ENCODE data around the gene KIF20B. TPM values are rescaled to one million over a fixed set of nuclear protein-coding genes. Genes with fewer than 3 reads are reported as not detected.

Gene KIF20B
- total and polyA plus RNA-seq, 9 donors: 5.6 to 11.8 (median 8.6) TPM

- Histone ChIP-seq H3K4me1 (ENCODE audit: control insufficient read depth, insufficient read depth, low read length) (peaks cover 16% of the 10 kb centered on the region), H3K27me3 (ENCODE audit: control insufficient read depth, insufficient read depth, low read length) (no peaks in the 10 kb centered on the region), H3K27ac (ENCODE audit: low read length) (peak overlapping the region; percentile 85), H3K4me3 (ENCODE audit: low read length) (no peak overlapping the region), H3K36me3 (ENCODE audit: control insufficient read depth, insufficient read depth, low read length) (no peaks in the 10 kb centered on the region), H3K9me3 (replicated peaks; ENCODE audit: control insufficient read depth, low read depth, low read length) (no peaks in the 10 kb centered on the region)
- 100% methylated on average over 2 of the region's 3 CpGs for WGBS (ENCODE audit: insufficient coverage)
- DNase-seq: peak; percentile 82
These were observed 37.2 kb upstream of the KIF20B start for GRCh38 chr10:89664203-89664602.

GRCh38 chr10:89665302-89665701 lies 36.1 kb upstream of the KIF20B start:
- DNase-seq: peak; percentile 45
- WGBS (ENCODE audit: insufficient coverage): 56% methylated on average over 2 of the region's 2 CpGs
- H3K27me3 ChIP-seq (ENCODE audit: control insufficient read depth, insufficient read depth, low read length): no peaks in the 10 kb centered on the region
- H3K9me3 ChIP-seq (replicated peaks; ENCODE audit: control insufficient read depth, low read depth, low read length): no peaks in the 10 kb centered on the region
- no peaks in the 10 kb centered on the region for H3K36me3 ChIP-seq (ENCODE audit: control insufficient read depth, insufficient read depth, low read length)
- peaks cover 17% of the 10 kb centered on the region for H3K4me1 ChIP-seq (ENCODE audit: control insufficient read depth, insufficient read depth, low read length)
- H3K4me3 ChIP-seq (ENCODE audit: low read length): no peak overlapping the region
- H3K27ac ChIP-seq (ENCODE audit: low read length): peak overlapping the region; percentile 85

GRCh38 chr10:89666138-89666537 lies 35.3 kb upstream of the KIF20B start:
- no peaks in the 10 kb centered on the region for H3K36me3 ChIP-seq (ENCODE audit: control insufficient read depth, insufficient read depth, low read length)
- no peaks in the 10 kb centered on the region for H3K27me3 ChIP-seq (ENCODE audit: control insufficient read depth, insufficient read depth, low read length)
- H3K27ac ChIP-seq (ENCODE audit: low read length): no peak overlapping the region
- H3K9me3 ChIP-seq (replicated peaks; ENCODE audit: control insufficient read depth, low read depth, low read length): no peaks in the 10 kb centered on the region
- no peak for DNase-seq
- WGBS (ENCODE audit: insufficient coverage): 83% methylated on average over 1 of the region's 1 CpG
- H3K4me3 ChIP-seq (ENCODE audit: low read length): no peak overlapping the region
- peaks cover 22% of the 10 kb centered on the region for H3K4me1 ChIP-seq (ENCODE audit: control insufficient read depth, insufficient read depth, low read length)

GRCh38 chr10:89668386-89669071 lies 32.9 kb upstream of the KIF20B start:
- no peak overlapping the region for H3K4me3 ChIP-seq (ENCODE audit: low read length)
- 86% methylated on average over 1 of the region's 3 CpGs for WGBS (ENCODE audit: insufficient coverage)
- peak overlapping the region; percentile 62 for H3K27ac ChIP-seq (ENCODE audit: low read length)
- peaks cover 26% of the 10 kb centered on the region for H3K4me1 ChIP-seq (ENCODE audit: control insufficient read depth, insufficient read depth, low read length)
- H3K27me3 ChIP-seq (ENCODE audit: control insufficient read depth, insufficient read depth, low read length): no peaks in the 10 kb centered on the region
- no peaks in the 10 kb centered on the region for H3K9me3 ChIP-seq (replicated peaks; ENCODE audit: control insufficient read depth, low read depth, low read length)
- H3K36me3 ChIP-seq (ENCODE audit: control insufficient read depth, insufficient read depth, low read length): no peaks in the 10 kb centered on the region
- DNase-seq: peak; percentile 74

- DNase-seq: no peak
- no peaks in the 10 kb centered on the region for H3K36me3 ChIP-seq (ENCODE audit: control insufficient read depth, insufficient read depth, low read length)
- WGBS (ENCODE audit: insufficient coverage): no CpG with 5 or more reads among the region's 1 CpG
These were observed 31.4 kb upstream of the KIF20B start for GRCh38 chr10:89669985-89670384.

GRCh38 chr10:89670926-89671325 lies 30.5 kb upstream of the KIF20B start:
- DNase-seq: peak; percentile 43
- peak overlapping the region; percentile 49 for H3K27ac ChIP-seq (ENCODE audit: low read length)

More at GRCh38 chr10:89669985-89670384, 31.4 kb upstream of the KIF20B start:
- H3K27me3 ChIP-seq (ENCODE audit: control insufficient read depth, insufficient read depth, low read length): no peaks in the 10 kb centered on the region
- H3K4me1 ChIP-seq (ENCODE audit: control insufficient read depth, insufficient read depth, low read length): peaks cover 20% of the 10 kb centered on the region
- no peaks in the 10 kb centered on the region for H3K9me3 ChIP-seq (replicated peaks; ENCODE audit: control insufficient read depth, low read depth, low read length)
- H3K4me3 ChIP-seq (ENCODE audit: low read length): no peak overlapping the region
- peak overlapping the region; percentile 26 for H3K27ac ChIP-seq (ENCODE audit: low read length)

GRCh38 chr10:89677341-89677740 lies 24.0 kb upstream of the KIF20B start:
- DNase-seq: no peak
- Histone ChIP-seq H3K4me1 (ENCODE audit: control insufficient read depth, insufficient read depth, low read length) (no peaks in the 10 kb centered on the region), H3K36me3 (ENCODE audit: control insufficient read depth, insufficient read depth, low read length) (no peaks in the 10 kb centered on the region), H3K9me3 (replicated peaks; ENCODE audit: control insufficient read depth, low read depth, low read length) (no peaks in the 10 kb centered on the region), H3K4me3 (ENCODE audit: low read length) (no peak overlapping the region), H3K27ac (ENCODE audit: low read length) (no peak overlapping the region), H3K27me3 (ENCODE audit: control insufficient read depth, insufficient read depth, low read length) (no peaks in the 10 kb centered on the region)

More at GRCh38 chr10:89670926-89671325, 30.5 kb upstream of the KIF20B start:
- WGBS (ENCODE audit: insufficient coverage): no CpG with 5 or more reads among the region's 1 CpG
- H3K27me3 ChIP-seq (ENCODE audit: control insufficient read depth, insufficient read depth, low read length): no peaks in the 10 kb centered on the region
- no peaks in the 10 kb centered on the region for H3K36me3 ChIP-seq (ENCODE audit: control insufficient read depth, insufficient read depth, low read length)
- H3K4me1 ChIP-seq (ENCODE audit: control insufficient read depth, insufficient read depth, low read length): peaks cover 16% of the 10 kb centered on the region
- no peaks in the 10 kb centered on the region for H3K9me3 ChIP-seq (replicated peaks; ENCODE audit: control insufficient read depth, low read depth, low read length)
- no peak overlapping the region for H3K4me3 ChIP-seq (ENCODE audit: low read length)

- H3K36me3 ChIP-seq (ENCODE audit: control insufficient read depth, insufficient read depth, low read length): no peaks in the 10 kb centered on the region
- WGBS (ENCODE audit: insufficient coverage): 88% methylated on average over 1 of the region's 3 CpGs
- H3K27me3 ChIP-seq (ENCODE audit: control insufficient read depth, insufficient read depth, low read length): no peaks in the 10 kb centered on the region
- peaks cover 4% of the 10 kb centered on the region for H3K4me1 ChIP-seq (ENCODE audit: control insufficient read depth, insufficient read depth, low read length)
- no peak overlapping the region for H3K27ac ChIP-seq (ENCODE audit: low read length)
- no peaks in the 10 kb centered on the region for H3K9me3 ChIP-seq (replicated peaks; ENCODE audit: control insufficient read depth, low read depth, low read length)
- DNase-seq: no peak
- no peak overlapping the region for H3K4me3 ChIP-seq (ENCODE audit: low read length)
These were observed 21.4 kb upstream of the KIF20B start for GRCh38 chr10:89679986-89680385.

GRCh38 chr10:89683883-89684282 lies 17.5 kb upstream of the KIF20B start:
- DNase-seq: peak; percentile 73
- Histone ChIP-seq H3K9me3 (replicated peaks; ENCODE audit: control insufficient read depth, low read depth, low read length) (no peaks in the 10 kb centered on the region), H3K4me1 (ENCODE audit: control insufficient read depth, insufficient read depth, low read length) (peaks cover 7% of the 10 kb centered on the region), H3K36me3 (ENCODE audit: control insufficient read depth, insufficient read depth, low read length) (no peaks in the 10 kb centered on the region), H3K27ac (ENCODE audit: low read length) (peak overlapping the region; percentile 70), H3K27me3 (ENCODE audit: control insufficient read depth, insufficient read depth, low read length) (no peaks in the 10 kb centered on the region), H3K4me3 (ENCODE audit: low read length) (no peak overlapping the region)
- WGBS (ENCODE audit: insufficient coverage): 78% methylated on average over 4 of the region's 5 CpGs

- no peak overlapping the region for H3K4me3 ChIP-seq (ENCODE audit: low read length)
- no peaks in the 10 kb centered on the region for H3K36me3 ChIP-seq (ENCODE audit: control insufficient read depth, insufficient read depth, low read length)
- H3K4me1 ChIP-seq (ENCODE audit: control insufficient read depth, insufficient read depth, low read length): peaks cover 7% of the 10 kb centered on the region
- H3K9me3 ChIP-seq (replicated peaks; ENCODE audit: control insufficient read depth, low read depth, low read length): no peaks in the 10 kb centered on the region
- WGBS (ENCODE audit: insufficient coverage): 93% methylated on average over 2 of the region's 2 CpGs
- DNase-seq: no peak
- H3K27ac ChIP-seq (ENCODE audit: low read length): peak overlapping the region; percentile 70
- no peaks in the 10 kb centered on the region for H3K27me3 ChIP-seq (ENCODE audit: control insufficient read depth, insufficient read depth, low read length)
These were observed 16.8 kb upstream of the KIF20B start for GRCh38 chr10:89684604-89685003.

GRCh38 chr10:89685936-89686335 lies 15.5 kb upstream of the KIF20B start:
- no peak for DNase-seq
- WGBS (ENCODE audit: insufficient coverage): no CpG with 5 or more reads among the region's 4 CpGs
- H3K27me3 ChIP-seq (ENCODE audit: control insufficient read depth, insufficient read depth, low read length): no peaks in the 10 kb centered on the region
- no peak overlapping the region for H3K27ac ChIP-seq (ENCODE audit: low read length)
- no peaks in the 10 kb centered on the region for H3K9me3 ChIP-seq (replicated peaks; ENCODE audit: control insufficient read depth, low read depth, low read length)
- H3K4me3 ChIP-seq (ENCODE audit: low read length): no peak overlapping the region
- no peaks in the 10 kb centered on the region for H3K36me3 ChIP-seq (ENCODE audit: control insufficient read depth, insufficient read depth, low read length)
- peaks cover 7% of the 10 kb centered on the region for H3K4me1 ChIP-seq (ENCODE audit: control insufficient read depth, insufficient read depth, low read length)

Measured in muscle of leg (tissue), 11 donors.